ENCODE results near the gene NWD2. TPM values are rescaled to one million over a fixed set of nuclear protein-coding genes. Genes with fewer than 3 reads are reported as not detected.

The NWD2 gene
- total RNA-seq, 1 experiment from 2014 or later = not detected

DNA sequence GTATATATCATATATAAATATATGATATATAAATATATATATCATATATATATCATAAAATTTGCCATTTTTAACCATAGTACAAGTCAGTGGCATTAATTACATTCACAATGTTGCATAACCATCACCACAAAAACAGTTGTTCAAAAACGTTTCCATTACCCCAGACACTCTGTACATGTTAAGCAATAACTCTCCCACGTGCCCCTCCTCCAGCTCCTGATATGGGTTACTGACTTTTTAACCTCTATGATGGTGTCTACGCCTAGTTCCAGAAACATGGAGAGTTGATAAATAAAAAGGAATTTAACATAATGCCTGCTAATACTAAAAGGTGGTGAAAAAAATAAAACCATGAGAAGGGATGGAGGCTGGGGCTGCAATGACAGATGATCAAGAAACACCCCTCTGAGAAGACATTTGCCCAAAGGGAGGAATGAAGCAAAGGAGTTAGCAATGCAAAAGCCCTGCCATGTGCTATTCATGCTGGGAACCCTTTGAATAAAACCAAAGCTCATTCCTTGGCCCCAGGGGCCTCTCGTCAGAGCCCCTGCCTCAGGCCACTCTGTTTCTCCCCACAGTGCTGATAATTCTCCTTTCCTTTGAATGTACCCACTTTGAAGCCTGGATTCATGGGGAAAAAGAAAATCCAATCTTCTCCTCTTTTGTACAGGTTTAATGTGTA is 144.3 kb downstream of the NWD2 start:
- POLR2A ChIA-PET = no interaction called here

DNA sequence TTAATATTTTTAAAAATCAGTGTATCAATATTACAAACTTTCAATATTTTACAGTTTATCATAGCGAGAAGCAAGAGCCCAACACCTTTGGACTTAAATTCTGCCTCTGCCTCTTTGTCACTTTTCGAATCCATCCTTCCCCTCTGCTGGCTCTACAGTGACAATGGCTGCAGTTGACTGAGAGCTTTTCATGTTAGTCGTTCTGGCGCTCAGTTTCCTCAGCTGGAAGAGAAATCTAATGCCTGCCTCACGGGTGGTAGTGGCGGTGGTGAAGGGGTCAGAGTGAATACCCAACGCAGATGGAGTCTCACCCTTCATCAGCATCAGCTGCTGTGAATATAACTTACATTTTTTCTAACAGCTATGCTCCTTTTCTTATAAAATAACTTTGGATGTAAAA is 144.8 kb downstream of the NWD2 start:
- H3K9me3 ChIP-seq (ENCODE audit: control insufficient read depth in 1 of 2, insufficient read depth in 1 of 2, low read depth in 1 of 2, low read length in 2 of 2) = no peaks in the 10 kb centered on the region
- H3K27me3 ChIP-seq (ENCODE audit: insufficient read depth, low read length) = no peaks in the 10 kb centered on the region
- no peak overlapping the region for H2AFZ ChIP-seq (ENCODE audit: low read depth, low read length, poor library complexity, severe bottlenecking)
- ATAC-seq = no peak
- H3K4me1 ChIP-seq (ENCODE audit: control insufficient read depth in 1 of 2, insufficient read depth in 2 of 2, low read length in 2 of 2) = peaks cover 0 to 14% of the 10 kb centered on the region in 2 experiments; a peak in 2 of 4 replicates
- DNase-seq (ENCODE audit: low read depth, low spot score) = no peak
- H3K9ac ChIP-seq (ENCODE audit: low read length) = no peak overlapping the region
- H3K79me2 ChIP-seq (ENCODE audit: insufficient read depth, low read length) = no peaks in the 10 kb centered on the region
- H3K9me2 ChIP-seq (ENCODE audit: insufficient read depth) = no peaks in the 10 kb centered on the region
- ChIA-PET CTCF (interaction anchor here (0.7 to 2.6 kb wide), 6 partner anchors 17 to 1040 kb away, joined by 3 to 14 read pairs (median 4); no protein-coding TSS in a partner anchor), RAD21 (ENCODE audit: low non-redundant PET in 1 of 2, low total read pairs in 2 of 2, uncharacterized antibody in 2 of 2, unreplicated experiment in 2 of 2) (interaction anchor here (1.0 to 1.2 kb wide), 2 partner anchors 990 to 1003 kb away, joined by 3 read pairs; no protein-coding TSS in a partner anchor), POLR2A (no interaction called here)
- H3K4me3 ChIP-seq (replicated peaks in 1 of 2; ENCODE audit: low read depth in 1 of 2, low read length in 2 of 2) = no peak overlapping the region
- no peaks in the 10 kb centered on the region for H4K20me1 ChIP-seq (ENCODE audit: insufficient read depth)
- 0 out of 2 replicates have a peak overlapping the region, but pooled peaks have one; percentile 31 for H3K4me2 ChIP-seq (ENCODE audit: low read length)
- intact Hi-C loops (cut with micrococcal nuclease) = loop anchor here (10.0 kb wide), 1 partner anchor 325 kb away; no protein-coding TSS in a partner anchor
- no peak overlapping the region for H3K27ac ChIP-seq (ENCODE audit: low read depth, low read length)
- no TSS peak for BruUV-seq (replicated peaks)
- H3K36me3 ChIP-seq (ENCODE audit: control insufficient read depth in 1 of 2, insufficient read depth in 2 of 2, low read length in 2 of 2) = no peaks in the 10 kb centered on the region
- no peak for TF ChIP-seq POLR2A (IDR thresholded peaks at IDR 0.05; ENCODE audit: borderline replicate concordance, extremely low read depth, insufficient read depth, insufficient read length)
- TF ChIP-seq ZNF274 (IDR thresholded peaks at IDR 0.05; ENCODE audit: low read depth, low read length) = no peak
- TF ChIP-seq ELF1 (IDR thresholded peaks at IDR 0.05; ENCODE audit: borderline replicate concordance, low read depth) = no peak
- TF ChIP-seq, protein P1, sequence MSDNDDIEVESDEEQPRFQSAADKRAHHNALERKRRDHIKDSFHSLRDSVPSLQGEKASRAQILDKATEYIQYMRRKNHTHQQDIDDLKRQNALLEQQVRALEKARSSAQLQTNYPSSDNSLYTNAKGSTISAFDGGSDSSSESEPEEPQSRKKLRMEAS (IDR thresholded peaks at IDR 0.05) = no peak
- TF ChIP-seq POLR2AphosphoS5 (IDR thresholded peaks at IDR 0.05; ENCODE audit: low read depth, low read length) = no peak
- TF ChIP-seq YY1 (IDR thresholded peaks at IDR 0.05; ENCODE audit: extremely low read depth, insufficient replicate concordance, low read depth, low read length) = no peak
- no peak for TF ChIP-seq ZFX (IDR thresholded peaks at IDR 0.05)
- TF ChIP-seq JUND (IDR thresholded peaks at IDR 0.05) = no peak
- no peak for TF ChIP-seq EGR1 (IDR thresholded peaks at IDR 0.05; ENCODE audit: low read depth)
- no peak for TF ChIP-seq SRF (IDR thresholded peaks at IDR 0.05; ENCODE audit: low read depth)

More for the DNA sequence above, 144.3 kb downstream of the NWD2 start:
- Histone ChIP-seq H3K4me1 (ENCODE audit: control insufficient read depth in 1 of 2, insufficient read depth in 2 of 2, low read length in 2 of 2) (peaks cover 0 to 14% of the 10 kb centered on the region in 2 experiments; a peak in 2 of 4 replicates), H2AFZ (ENCODE audit: low read depth, low read length, poor library complexity, severe bottlenecking) (no peak overlapping the region), H3K9ac (ENCODE audit: low read length) (no peak overlapping the region), H4K20me1 (ENCODE audit: insufficient read depth) (no peaks in the 10 kb centered on the region), H3K27me3 (ENCODE audit: insufficient read depth, low read length) (no peaks in the 10 kb centered on the region), H3K27ac (ENCODE audit: low read depth, low read length) (no peak overlapping the region), H3K36me3 (ENCODE audit: control insufficient read depth in 1 of 2, insufficient read depth in 2 of 2, low read length in 2 of 2) (no peaks in the 10 kb centered on the region), H3K4me3 (replicated peaks in 1 of 2; ENCODE audit: low read depth in 1 of 2, low read length in 2 of 2) (no peak overlapping the region), H3K9me2 (ENCODE audit: insufficient read depth) (no peaks in the 10 kb centered on the region), H3K4me2 (ENCODE audit: low read length) (no peak overlapping the region), H3K79me2 (ENCODE audit: insufficient read depth, low read length) (no peaks in the 10 kb centered on the region), H3K9me3 (ENCODE audit: control insufficient read depth in 1 of 2, insufficient read depth in 1 of 2, low read depth in 1 of 2, low read length in 2 of 2) (no peaks in the 10 kb centered on the region)
- TF ChIP-seq, protein P2, sequence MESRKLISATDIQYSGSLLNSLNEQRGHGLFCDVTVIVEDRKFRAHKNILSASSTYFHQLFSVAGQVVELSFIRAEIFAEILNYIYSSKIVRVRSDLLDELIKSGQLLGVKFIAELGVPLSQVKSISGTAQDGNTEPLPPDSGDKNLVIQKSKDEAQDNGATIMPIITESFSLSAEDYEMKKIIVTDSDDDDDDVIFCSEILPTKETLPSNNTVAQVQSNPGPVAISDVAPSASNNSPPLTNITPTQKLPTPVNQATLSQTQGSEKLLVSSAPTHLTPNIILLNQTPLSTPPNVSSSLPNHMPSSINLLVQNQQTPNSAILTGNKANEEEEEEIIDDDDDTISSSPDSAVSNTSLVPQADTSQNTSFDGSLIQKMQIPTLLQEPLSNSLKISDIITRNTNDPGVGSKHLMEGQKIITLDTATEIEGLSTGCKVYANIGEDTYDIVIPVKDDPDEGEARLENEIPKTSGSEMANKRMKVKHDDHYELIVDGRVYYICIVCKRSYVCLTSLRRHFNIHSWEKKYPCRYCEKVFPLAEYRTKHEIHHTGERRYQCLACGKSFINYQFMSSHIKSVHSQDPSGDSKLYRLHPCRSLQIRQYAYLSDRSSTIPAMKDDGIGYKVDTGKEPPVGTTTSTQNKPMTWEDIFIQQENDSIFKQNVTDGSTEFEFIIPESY (IDR thresholded peaks at IDR 0.05; ENCODE audit: extremely low read depth, insufficient replicate concordance, low read length) = no peak
- TF ChIP-seq RAD21 (IDR thresholded peaks at IDR 0.05; ENCODE audit: low read depth) (no peak), POLR2AphosphoS5 (IDR thresholded peaks at IDR 0.05; ENCODE audit: low read depth, low read length) (no peak), ZNF274 (IDR thresholded peaks at IDR 0.05; ENCODE audit: low read depth, low read length) (no peak)
- ChIA-PET CTCF (interaction anchor here (1.3 to 2.6 kb wide), 4 partner anchors 16 to 1039 kb away, joined by 3 to 14 read pairs (median 4); no protein-coding TSS in a partner anchor), RAD21 (ENCODE audit: low non-redundant PET in 1 of 2, low total read pairs in 2 of 2, uncharacterized antibody in 2 of 2, unreplicated experiment in 2 of 2) (interaction anchor here in 1 of 2 experiments (1.2 kb wide), 1 partner anchor 989 kb away, joined by 3 read pairs; no protein-coding TSS in a partner anchor)
- ATAC-seq = no peak
- DNase-seq (ENCODE audit: low read depth, low spot score) = no peak
- no TSS peak for BruUV-seq (replicated peaks)
- intact Hi-C loops (cut with micrococcal nuclease) = loop anchor here (10.0 kb wide), 1 partner anchor 324 kb away; no protein-coding TSS in a partner anchor

Measured in HCT116 (cell line).